ENCODE results near the gene CCDC192.

GRCh38 chr5:127821896-127822295 lies 118.7 kb downstream of the CCDC192 start:
- TF ChIP-seq CTCF (IDR thresholded peaks at IDR 0.05; ENCODE audit: poor library complexity, severe bottlenecking), result no peak
- TF ChIP-seq MXI1 (conservative IDR thresholded peaks at IDR 0.05; ENCODE audit: poor library complexity, severe bottlenecking), result no peak
- TF ChIP-seq EP300 (conservative IDR thresholded peaks at IDR 0.05; ENCODE audit: poor library complexity, severe bottlenecking), result no peak
- no peak for TF ChIP-seq REST (IDR thresholded peaks at IDR 0.05; ENCODE audit: borderline replicate concordance)
- no peak for TF ChIP-seq EZH2 (IDR thresholded peaks at IDR 0.05; ENCODE audit: borderline replicate concordance, insufficient read depth, low read length, poor library complexity, severe bottlenecking)

Measured in neural cell (in vitro differentiated cells).